Tibial artery (tissue), 4 donors: ENCODE results near the gene MT3.

Experiments used
- DNase-seq, 2 donors: peaks; one replicate each; pipeline ENCODE4 v3.0.0-alpha.2; 2019
- H3K27ac ChIP-seq, 2 donors: fragments of 200-600 bp; sonication (generic) in 1 of 2; 1 replicate in 1 of 2; 2 replicates in 1 of 2; pipeline ENCODE4 v1.5.1; 2018 to 2019; ENCODE audit warnings: mild to moderate bottlenecking in 1 of 2
- H3K27me3 ChIP-seq, 2 donors: fragments of 200-600 bp; sonication (generic) in 1 of 2; one replicate each; pipeline versions ENCODE4 v1.5.1 to v1.6.0; 2016 to 2019
- H3K36me3 ChIP-seq, 3 donors: fragments of 200-600 bp; sonication (generic) in 2 of 3; one replicate each; pipeline ENCODE4 v1.5.1; 2016 to 2019; ENCODE audit warnings: mild to moderate bottlenecking in 2 of 3
- H3K4me1 ChIP-seq, 4 donors: fragments of 200-600 bp; sonication (generic) in 2 of 4; 1 replicate in 3 of 4; 2 replicates in 1 of 4; pipeline ENCODE4 v1.5.1; 2016 to 2019
- H3K4me3 ChIP-seq, 2 donors: fragments of 200-600 bp; sonication (generic) in 1 of 2; 1 replicate in 1 of 2; 2 replicates in 1 of 2; pipeline ENCODE4 v1.5.1; 2018 to 2019; ENCODE audit warnings: mild to moderate bottlenecking in 2 of 2
- H3K9me3 ChIP-seq, 3 donors: fragments of 200-600 bp; sonication (generic) in 1 of 3; one replicate each; pipeline ENCODE4 v1.5.1; 2016 to 2019
- intact Hi-C: fragments of 100-400 bp; cut with DNase I; formaldehyde crosslinking; loops from one replicate; pipeline ENCODE4 v1.15.0; 2023; ENCODE audit warnings: low total_unique reads
- TF ChIP-seq, protein P1 (sequence below), 2 experiments: fragments of 200-600 bp in 1 of 2; fragments of 450-650 bp in 1 of 2; IDR thresholded peaks; one replicate each; pipeline ENCODE4 v1.5.1; 2017 to 2019; ENCODE audit warnings: antibody characterized with exemption in 2 of 2, mild to moderate bottlenecking in 1 of 2, moderate library complexity in 1 of 2

MT3 gene

DNA sequence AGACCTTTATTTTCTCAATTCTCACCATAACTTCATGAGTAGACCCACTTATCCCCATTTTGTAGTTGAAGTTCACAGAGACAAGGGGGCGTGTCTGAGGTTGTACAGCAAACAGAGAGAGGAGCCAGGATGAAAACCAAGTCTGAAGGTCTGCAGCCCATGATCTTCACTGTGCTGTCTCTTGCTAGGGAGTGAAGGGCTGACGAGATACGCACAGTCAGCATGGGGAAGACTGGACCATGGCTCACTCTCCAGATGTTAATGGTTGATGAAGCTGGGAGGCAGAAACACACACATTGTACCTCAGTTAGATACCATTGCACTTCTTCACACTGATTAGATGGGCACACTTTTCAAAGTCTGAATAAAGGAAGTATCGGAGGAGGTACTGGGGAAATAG lies 30.2 kb upstream of the MT3 start:
- TF ChIP-seq, protein P1, sequence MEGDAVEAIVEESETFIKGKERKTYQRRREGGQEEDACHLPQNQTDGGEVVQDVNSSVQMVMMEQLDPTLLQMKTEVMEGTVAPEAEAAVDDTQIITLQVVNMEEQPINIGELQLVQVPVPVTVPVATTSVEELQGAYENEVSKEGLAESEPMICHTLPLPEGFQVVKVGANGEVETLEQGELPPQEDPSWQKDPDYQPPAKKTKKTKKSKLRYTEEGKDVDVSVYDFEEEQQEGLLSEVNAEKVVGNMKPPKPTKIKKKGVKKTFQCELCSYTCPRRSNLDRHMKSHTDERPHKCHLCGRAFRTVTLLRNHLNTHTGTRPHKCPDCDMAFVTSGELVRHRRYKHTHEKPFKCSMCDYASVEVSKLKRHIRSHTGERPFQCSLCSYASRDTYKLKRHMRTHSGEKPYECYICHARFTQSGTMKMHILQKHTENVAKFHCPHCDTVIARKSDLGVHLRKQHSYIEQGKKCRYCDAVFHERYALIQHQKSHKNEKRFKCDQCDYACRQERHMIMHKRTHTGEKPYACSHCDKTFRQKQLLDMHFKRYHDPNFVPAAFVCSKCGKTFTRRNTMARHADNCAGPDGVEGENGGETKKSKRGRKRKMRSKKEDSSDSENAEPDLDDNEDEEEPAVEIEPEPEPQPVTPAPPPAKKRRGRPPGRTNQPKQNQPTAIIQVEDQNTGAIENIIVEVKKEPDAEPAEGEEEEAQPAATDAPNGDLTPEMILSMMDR (IDR thresholded peaks at IDR 0.05), result no peak
- peaks cover 0 to 3% (median 0%) of the 10 kb centered on the region in 4 donors for H3K4me1 ChIP-seq
- peaks cover 0 to 40% of the 10 kb centered on the region in 2 donors for H3K27me3 ChIP-seq
- intact Hi-C loops, result no loop called here
- no peaks in the 10 kb centered on the region for H3K36me3 ChIP-seq
- no peak overlapping the region for H3K4me3 ChIP-seq
- no peaks in the 10 kb centered on the region for H3K9me3 ChIP-seq
- DNase-seq, result no peak
- H3K27ac ChIP-seq, result no peak overlapping the region

DNA sequence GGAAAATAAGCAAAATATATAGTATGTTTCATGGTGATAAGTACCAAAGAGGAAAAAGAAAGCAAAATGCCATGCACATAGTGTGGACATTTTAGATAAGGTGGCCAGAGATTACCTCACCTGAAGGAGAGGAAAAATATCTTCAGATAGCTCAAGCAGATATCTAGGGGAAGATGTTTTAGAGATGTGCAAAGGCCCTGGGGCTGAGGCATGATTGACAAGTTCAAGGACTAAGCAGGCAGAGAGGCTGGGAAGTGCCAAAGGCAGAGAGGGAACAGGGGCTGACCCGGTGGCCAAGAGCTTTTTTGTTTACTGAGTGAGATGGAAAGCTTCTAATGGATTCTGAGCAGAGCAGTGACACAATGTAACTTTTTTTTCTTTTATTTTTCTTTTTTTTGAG lies 28.9 kb upstream of the MT3 start:
- intact Hi-C loops, result no loop called here
- peaks cover 0 to 3% (median 0%) of the 10 kb centered on the region in 4 donors for H3K4me1 ChIP-seq
- DNase-seq, result no peak
- no peak overlapping the region for H3K27ac ChIP-seq
- TF ChIP-seq, protein P1 (IDR thresholded peaks at IDR 0.05), result no peak
- H3K27me3 ChIP-seq, result peaks cover 0 to 35% of the 10 kb centered on the region in 2 donors
- H3K4me3 ChIP-seq, result no peak overlapping the region
- H3K9me3 ChIP-seq, result no peaks in the 10 kb centered on the region
- H3K36me3 ChIP-seq, result no peaks in the 10 kb centered on the region

DNA sequence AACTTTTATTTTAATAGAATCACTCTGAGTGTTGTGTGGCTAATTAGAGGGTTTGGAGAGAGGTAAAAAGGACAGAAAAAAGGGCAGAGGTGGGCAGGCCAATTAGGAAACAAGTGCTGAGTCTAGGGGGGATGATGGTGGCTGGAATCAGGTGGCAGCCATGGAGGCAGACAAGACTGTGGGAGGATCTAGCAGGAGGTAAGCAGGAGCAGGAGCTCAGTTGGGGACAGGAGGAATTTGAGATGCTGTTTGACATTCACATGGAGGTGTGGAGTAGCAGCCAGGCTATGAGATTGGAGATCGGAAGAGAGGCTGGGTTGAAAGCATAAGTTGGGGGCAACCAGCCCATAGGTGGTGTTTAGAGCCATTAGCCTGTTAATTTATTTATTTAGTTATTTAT lies 28.2 kb upstream of the MT3 start:
- H3K4me1 ChIP-seq, result peaks cover 0 to 3% (median 0%) of the 10 kb centered on the region in 4 donors
- H3K36me3 ChIP-seq, result no peaks in the 10 kb centered on the region
- TF ChIP-seq, protein P1 (IDR thresholded peaks at IDR 0.05), result no peak
- H3K27ac ChIP-seq, result no peak overlapping the region
- H3K9me3 ChIP-seq, result no peaks in the 10 kb centered on the region
- peaks cover 0 to 34% of the 10 kb centered on the region in 2 donors for H3K27me3 ChIP-seq
- H3K4me3 ChIP-seq, result no peak overlapping the region
- DNase-seq, result no peak
- intact Hi-C loops, result no loop called here

DNA sequence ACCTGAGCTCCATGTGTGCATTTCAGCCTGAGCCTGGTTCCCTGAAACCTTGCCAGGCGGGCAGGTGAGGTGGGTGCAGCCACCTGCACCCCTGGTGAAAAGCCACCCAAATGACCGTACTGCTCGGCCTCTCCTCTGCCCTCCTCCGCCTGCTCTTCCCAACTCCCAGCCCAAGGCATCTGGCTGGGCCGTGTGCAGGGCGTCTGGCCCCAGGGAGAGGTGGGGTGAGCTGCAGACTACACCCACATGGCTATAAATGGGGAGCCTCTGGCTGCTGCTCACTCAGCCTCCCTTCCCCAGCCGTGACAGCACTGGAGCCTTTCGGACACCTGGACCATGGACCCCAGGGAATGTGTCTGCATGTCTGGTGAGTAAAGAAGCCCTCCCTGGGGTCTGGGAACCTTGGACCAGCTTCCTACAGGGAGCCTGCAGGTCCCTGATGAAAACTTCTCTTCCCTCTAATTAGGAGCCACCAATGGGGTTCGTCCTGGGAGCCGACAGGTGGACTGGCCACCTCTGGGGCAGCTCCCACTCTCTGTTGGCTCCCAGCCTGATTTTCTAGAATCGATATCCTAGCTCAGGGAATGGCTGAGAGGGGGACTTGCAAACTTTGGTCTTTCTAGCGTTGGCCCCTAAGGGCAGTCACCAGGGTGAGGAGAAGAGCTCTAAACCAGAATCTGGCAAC lies 24.4 kb upstream of the MT3 start, which contains the start of gene MT4:
MT4 (plus strand) TSS at position 281 of the 685 bp plus-strand sequence; CDS start at position 337, 56 bp downstream.
- intact Hi-C loops, result no loop called here
- TF ChIP-seq, protein P1 (IDR thresholded peaks at IDR 0.05), result no peak
- no peak within 1 kb of the TSS for H3K4me3 ChIP-seq
- H3K9me3 ChIP-seq, result no peaks in the 10 kb centered on the region
- H3K27ac ChIP-seq, result no peak within 1 kb of the TSS
- H3K36me3 ChIP-seq, result no peaks in the 10 kb centered on the region
- H3K27me3 ChIP-seq, result peaks cover 0 to 21% of the 10 kb centered on the region in 2 donors
- DNase-seq, result peak in 1 of 2 donors; percentile 13
- H3K4me1 ChIP-seq, result no peaks in the 10 kb centered on the region

DNA sequence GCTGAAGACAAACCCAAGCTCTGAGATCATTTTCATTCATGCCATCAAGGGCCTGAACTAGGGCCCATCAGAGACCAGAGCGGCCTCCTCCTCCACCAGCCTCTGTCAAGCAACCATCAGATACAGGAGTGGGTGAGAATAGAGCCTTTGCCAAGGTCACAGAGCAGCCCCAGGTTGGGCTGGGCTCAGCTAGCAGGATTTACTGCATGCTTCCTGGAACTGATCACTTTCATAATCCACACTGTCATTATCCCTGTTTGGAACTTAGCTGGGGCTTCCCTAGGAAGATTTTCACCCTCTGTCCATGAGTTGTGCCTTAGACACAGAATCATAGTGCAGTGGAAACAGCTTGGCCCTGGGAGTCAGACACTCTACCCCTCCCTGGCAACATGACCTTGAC lies 19.4 kb upstream of the MT3 start:
- Histone ChIP-seq H3K27ac (no peak overlapping the region), H3K27me3 (peaks cover 0 to 22% of the 10 kb centered on the region in 2 donors), H3K36me3 (no peaks in the 10 kb centered on the region), H3K4me1 (no peaks in the 10 kb centered on the region), H3K4me3 (no peak overlapping the region), H3K9me3 (no peaks in the 10 kb centered on the region)
- TF ChIP-seq, protein P1 (IDR thresholded peaks at IDR 0.05), result no peak
- DNase-seq, result peak in 1 of 2 donors; percentile 3
- intact Hi-C loops, result no loop called here
